GM03348 (cell line): ENCODE measurements around the gene BSG.
A peak's percentile ranks its signal among the peaks of the same experiment; 100 is the strongest.
"Not testable (repeated sequence)": the region's sequence is repeated elsewhere in the genome, so short reads cannot be mapped to it uniquely, and the experiment has no call there.

Experiments
- DNase-seq: peaks from one replicate; pipeline ENCODE4 v3.0.0; 2012; ENCODE audit warnings: low spot score

BSG gene

DNA sequence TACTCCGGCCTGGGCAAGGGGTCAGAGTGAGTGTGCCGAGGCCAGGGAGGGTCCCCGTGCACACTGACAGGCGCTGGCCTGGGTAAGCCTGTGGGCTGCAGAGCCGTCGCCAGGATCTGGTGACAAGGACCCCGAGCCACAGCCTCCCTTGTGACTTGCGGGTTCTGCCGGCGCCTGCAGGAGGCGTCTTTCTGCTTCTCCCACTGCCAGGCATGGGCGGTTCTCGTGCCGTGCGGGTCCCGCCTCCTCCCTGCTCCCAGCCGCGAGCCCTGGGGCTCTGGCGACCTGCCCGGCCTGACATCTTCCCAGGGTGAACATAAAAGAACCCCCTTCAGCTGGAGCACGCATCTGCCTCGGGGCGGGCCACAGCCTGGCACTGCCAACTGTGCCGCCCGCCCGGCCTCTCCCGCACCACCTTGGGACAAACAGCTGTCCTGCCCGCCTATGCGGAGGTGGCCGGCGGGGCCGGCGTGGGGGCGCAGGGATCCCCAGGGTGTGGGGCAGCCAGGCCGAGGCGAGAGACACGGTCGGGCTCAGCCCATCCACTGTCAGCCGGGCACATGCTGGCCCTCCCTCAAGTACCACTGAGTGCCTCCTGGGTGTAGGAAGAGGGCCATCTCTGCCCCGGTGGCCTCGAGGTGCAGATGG, 15.8 kb downstream of the BSG start:
- peak; percentile 87 for DNase-seq

DNA sequence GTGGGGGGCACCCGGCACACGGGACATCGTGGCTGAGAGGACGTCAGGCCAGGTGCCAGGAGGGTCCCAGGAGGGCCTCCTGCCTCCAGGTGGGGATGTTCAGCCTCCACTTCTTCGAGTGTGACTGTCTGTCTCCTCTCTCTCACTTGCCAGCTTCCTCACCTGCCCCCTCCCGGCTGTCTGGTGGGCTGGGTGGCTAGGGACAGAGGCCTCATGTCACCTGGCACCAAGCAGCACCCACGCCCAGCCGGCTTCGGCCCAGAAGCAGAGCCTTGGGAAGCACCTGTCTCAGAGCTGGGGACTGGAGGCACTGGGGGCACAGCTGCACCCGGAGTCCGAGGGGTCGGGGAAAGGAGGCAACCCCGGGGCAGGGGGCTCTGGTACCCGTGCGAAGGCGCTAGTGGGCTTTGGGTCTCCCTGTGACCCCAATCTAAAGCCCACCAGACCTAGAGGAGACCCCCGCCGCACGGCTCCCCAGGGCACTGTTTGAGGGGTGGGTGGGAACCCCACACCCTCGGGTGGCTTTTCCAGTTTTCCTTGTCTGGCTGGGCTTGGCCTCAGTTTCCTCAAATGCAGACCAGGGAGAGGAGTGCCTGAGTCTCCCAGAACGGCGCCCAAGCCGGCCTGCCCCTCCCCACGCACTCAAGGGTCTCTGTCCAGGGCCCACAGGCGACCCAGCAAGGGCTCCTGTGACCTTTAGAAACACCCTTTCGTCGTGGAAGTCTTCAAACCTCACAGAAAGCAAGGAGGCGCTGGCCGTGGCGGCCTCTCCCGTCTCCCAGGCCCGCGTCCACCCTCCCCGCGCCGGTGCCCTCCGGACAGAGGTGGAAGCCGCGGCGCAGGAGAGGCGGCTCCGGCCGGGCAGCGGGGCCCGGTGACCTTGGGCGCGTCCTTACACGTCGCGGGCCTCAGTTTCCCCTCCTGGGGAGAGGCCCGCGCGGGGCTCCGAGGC, 16.6 kb downstream of the BSG start:
- DNase-seq: no peak

DNA sequence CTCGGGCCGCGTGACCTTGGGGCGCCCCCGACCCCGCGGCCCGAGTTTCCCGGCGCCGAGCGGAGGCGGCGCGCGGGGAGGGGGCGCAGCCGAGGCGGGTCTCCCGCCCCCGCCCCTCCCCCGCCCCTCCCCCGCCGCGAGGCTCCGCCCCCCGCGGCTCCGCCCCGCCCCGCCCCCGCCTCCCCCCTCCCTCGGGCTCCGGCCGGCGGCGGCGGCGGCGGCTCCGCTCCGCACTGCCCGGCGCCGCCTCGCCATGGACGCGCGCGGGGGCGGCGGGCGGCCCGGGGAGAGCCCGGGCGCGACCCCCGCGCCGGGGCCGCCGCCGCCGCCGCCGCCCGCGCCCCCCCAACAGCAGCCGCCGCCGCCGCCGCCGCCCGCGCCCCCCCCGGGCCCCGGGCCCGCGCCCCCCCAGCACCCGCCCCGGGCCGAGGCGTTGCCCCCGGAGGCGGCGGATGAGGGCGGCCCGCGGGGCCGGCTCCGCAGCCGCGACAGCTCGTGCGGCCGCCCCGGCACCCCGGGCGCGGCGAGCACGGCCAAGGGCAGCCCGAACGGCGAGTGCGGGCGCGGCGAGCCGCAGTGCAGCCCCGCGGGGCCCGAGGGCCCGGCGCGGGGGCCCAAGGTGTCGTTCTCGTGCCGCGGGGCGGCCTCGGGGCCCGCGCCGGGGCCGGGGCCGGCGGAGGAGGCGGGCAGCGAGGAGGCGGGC, 17.4 kb downstream of the BSG start, which contains the start of gene HCN2:
Gene HCN2 (plus strand): TSS at position 189 of the 703 bp plus-strand sequence. CDS start 65 bp downstream, at position 254.
- peak; percentile 70 for DNase-seq

DNA sequence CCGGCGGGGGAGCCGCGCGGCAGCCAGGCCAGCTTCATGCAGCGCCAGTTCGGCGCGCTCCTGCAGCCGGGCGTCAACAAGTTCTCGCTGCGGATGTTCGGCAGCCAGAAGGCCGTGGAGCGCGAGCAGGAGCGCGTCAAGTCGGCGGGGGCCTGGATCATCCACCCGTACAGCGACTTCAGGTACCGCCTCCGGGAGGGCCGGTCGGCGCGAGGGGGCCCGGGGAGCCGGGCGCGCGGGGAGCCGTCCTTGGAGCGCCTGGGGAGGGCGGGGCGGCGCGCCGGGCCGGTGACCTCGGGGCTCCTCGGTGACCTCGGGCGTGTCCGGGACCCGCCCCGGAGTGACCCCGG, 18.0 kb downstream of the BSG start:
- DNase-seq: no peak

DNA sequence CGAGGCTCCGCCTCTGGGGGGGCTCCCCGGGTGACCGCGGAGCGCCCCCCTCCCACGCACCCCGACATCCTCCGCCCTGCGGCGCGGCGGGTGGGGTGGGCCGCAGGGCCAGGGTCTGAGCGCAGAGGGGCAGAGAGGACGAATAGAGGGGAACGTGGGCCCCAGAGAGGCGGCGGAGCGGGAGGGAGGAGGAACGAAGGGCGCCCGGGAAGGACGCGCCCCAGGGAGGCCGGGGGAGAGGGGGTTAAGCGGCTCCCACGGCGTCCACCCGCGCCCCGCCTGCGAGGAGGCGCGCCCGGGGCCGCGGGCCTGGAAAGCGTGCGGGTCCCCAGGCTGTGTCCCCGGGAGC, 18.3 kb downstream of the BSG start:
- DNase-seq: no peak

DNA sequence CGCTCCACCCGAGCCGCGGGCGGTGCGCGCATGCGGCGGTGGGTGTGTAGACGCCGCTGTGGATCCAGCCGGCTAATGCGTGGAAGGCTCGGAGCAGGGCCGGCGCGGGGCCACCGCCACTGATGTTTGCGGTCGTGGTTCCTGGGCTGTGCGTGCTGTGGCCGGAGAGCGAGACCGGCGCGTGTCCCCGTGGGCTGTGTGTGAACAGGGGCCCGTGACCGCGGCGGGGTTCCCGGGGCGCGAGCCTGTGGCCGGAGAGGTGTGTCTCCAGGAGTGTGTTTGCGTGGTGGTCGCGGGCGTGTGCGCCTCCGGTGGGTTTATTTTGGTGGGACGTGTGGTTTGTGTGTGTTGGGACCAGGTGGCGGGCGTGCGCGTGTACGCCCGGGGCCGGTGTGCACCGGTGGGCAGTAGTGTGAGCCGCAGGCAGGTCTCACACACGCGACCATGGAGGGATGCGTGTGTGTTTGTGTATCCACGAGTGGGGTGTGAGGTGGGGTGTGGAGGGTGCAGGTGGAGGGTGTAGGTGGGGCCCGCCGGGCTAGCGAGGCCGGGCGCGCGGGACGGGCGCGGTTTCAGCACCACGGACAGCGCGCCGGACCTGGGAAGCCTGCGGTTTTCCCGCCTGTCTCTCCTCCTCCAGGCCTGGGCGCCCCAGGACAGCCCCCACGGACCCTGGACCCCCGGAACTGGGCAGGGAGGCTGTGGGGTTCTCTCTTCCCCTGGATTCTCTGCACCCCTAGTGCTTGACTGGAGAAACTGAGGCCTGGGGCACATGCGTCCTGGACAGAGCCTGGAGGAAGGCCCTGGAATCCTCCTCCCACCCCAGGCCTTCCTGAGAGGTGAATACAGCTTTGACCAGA, 18.9 kb downstream of the BSG start:
- peak; percentile 72 for DNase-seq

DNA sequence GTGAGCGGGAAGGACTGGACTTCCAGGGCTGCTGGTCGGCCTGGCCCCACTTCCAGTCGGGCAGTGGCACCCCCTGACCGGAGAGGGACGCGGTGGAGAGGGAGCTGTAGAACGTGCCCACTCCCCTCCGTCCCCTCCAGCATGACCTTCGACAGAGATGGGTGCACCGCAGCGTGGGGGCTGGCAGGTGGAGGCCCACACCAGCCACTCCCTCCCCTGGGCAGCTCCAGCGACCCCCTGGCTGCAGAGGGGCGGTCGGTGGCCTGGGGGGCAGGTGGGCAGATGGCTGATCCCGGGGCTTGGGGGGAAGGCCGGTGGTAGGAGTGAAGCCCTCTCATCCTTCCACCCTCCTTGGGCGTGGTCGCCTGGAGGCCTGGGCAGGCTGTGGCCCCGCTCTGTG, 19.7 kb downstream of the BSG start:
- no peak for DNase-seq

DNA sequence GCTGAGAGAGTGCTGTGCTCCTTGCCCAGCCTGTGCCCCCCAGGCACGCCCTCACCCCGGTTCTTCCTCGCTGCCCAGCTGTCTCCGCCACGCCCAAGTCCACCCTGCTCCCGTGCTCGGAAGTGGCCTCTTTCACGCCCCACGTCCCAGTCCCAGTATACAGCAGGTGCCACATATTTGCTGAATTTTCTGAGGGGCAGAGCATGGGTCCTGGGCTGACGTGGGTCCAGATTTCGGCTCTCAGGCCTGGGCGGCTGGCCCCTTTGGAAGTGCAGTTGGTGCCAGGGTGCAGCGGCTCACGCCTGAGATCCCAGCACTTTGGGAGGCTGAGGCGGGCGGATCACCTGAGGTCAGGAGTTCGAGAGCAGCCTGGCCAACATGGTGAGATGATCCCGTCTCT, 20.7 kb downstream of the BSG start:
- DNase-seq: no peak

DNA sequence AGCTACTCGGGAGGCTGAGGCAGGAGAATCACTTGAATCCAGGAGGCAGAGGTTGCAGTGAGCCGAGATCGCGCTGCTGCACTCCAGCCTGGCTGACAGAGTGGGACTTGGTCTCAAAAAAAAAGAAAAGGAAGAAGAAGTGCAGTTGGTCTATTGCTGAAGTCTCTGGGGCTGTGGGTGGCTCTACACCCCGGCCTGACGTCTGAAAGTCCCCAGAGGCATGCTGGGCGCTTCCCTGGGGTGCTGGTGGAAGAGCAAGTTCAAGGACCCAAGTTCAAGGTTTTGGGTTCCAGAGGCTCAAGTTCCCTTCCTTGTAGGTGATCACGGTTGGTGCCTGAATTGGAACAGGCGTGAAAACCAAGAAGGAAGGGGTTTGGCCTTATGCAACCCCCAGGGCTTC, 21.1 kb downstream of the BSG start:
- DNase-seq: no peak

DNA sequence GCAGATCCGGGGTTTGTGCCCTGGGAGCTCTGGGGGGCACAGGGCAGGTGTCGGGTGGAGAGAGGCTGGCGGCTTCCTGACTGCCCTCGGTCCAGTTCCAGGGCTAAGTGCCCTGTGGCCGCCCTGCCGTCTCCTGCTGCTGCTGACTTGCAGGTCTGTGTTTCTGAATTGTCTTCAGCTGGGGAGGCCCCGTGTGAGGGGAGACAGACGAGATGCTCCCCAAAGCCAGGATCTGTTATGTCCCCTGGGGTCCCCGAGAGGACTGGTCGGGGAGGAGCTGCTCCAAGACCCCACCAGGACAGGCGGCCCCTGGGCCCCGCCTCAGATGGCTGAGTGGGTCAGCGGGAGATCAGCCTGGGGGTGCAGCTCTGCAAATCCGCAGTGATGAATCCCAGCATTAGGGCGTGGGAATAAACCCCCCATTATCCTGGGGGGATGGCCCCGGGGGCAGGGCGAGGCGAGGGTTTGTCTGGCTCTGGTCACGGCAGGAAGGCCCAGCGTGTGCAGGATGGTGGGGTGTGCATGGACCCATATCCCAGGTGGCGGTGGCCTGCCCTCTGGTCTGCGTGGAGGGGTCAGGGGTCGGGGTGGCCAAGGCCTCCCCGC, 22.0 kb downstream of the BSG start:
- no peak for DNase-seq

DNA sequence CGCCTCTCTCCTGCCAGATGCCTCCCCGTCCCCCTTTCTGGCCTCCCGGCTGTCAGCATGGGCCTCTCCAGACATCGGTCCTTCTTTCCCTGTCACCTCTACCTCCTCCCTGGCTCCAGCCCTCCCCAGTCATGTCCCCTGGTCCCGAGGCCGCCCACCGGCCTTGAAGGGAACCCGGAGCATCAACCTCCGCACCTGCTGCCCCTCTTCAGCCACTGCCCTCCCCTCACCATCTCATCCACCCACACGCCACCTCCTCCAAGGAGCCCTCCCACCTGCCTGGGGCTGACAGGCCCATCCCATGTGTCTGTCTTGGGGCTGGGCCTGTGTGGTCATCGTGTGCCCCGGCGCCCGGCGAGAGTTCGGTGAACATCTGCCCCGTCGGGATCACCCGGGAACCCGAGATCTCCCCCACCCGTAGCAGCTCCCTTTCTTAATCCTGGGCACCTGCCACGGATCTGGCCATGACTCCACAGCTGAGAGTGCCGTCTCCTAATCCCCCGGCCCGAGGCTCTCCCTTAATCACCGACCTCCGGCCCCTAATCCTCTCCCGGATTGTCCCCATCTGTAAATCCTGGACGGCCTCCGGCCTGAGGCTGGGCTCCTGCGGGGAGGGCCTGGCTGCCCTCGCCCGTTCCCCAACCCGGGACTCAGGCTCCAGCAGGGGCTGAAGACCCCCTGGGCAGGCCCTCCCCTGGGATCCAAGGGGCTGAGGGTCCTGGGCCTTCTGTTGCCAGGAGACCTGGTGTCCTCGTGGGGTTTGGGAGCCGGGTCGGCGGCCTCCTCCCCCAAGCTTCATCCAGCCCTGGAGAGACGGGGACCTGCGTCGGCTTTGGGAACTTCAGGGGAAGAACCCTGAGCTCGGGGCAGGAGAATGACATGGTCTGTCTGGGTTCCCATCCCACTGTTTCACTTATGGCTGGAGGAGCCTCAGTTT, 23.2 kb downstream of the BSG start:
- no peak for DNase-seq

DNA sequence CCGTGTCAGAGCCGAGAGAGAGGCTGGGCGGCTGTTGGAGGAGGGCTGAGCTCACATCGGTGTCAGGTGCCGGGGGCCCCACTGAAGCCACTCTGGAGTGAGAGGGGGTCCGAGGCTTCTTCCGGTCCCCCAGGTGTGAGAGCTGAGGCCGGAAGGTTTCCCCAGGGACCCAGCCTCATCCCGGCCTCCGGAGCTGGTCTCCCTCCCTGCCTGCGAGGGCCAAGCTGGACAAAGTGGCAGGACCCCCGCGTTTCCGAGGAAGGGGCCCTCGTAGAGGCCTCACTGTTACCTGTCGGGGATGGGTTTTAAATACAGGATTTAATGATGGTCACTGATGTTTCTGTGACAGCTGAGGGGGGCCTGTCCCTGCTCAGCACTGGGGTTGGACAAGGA, 23.9 kb downstream of the BSG start:
- no peak for DNase-seq

DNA sequence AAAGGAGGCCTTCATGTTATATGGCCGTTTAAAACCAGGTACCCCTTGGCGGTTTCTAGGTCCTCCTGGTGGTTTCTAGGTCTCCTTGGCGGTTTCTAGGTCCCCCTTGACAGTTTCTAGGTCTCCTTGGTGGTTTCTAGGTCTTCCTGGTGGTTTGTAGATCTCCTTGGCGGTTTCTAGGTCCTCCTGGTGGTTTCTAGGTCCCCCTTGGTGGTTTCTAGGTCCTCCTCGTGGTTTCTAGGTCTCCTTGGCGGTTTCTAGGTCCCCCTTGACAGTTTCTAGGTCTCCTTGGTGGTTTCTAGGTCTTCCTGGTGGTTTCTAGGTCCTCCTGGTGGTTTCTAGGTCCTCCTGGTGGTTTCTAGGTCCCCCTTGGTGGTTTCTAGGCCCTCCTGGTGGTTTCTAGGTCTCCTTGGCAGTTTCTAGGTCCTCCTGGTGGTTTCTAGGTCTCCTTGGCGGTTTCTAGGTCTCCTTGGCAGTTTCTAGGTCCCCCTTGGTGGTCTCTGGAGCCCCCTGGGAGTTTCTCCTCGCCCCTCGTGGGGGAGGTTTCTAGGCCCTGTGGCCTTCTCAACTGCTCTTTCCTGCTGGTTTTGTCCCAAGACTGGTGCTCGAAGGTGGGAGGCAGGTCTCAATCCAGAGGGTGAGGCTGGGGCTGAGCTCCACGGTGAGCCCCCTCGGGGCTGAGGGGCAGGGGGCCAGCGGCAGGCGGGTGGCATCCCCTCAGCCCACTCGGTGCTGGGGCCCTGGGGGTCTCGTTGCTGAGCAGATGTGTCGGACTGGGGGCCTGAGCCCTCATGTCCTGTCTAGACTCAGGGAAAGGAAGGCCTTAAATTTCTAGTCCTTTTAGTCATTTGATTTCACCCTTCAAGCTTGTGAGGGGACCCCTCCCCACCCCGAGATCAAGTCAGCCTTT, 25.3 kb downstream of the BSG start:
- DNase-seq: no peak

DNA sequence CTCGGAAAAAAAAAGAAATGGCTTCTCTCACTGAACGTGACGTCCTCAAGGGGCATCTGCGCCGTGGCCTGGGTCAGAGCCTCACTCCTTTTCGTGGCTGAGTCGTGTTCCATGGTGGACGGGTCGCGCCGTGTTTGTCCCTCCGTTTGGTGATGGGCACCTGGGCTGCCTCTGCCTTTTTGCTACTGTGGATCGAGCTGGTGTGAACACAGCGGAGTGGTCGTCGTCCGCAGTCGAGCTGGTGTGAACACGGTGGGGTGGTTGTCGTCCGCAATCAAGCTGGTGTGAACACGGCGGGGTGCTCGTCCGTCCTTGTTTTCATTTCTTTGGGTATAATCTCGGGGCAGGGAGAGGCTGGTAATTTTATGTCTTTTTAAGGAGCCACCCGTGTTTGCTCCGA, 28.9 kb downstream of the BSG start:
- DNase-seq: no peak

DNA sequence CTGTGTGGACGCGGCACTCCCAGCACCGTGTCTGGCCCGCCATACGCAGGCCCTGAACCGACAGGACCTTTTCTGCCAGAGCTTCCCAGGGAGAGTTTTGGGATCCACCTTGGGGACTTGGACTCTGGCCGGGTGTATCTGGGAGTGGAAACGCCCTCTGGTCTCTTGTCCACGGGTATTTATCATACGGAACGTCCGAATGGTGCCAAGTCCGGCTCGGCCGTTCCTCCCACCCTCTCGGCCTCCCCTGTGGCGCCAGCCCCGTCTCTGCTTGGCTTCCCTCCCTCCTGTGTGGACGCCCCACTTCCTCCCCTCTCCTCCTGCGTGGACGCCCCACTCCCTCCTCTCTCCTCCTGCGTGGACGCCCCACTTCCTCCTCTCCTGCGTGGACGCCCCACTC, 29.4 kb downstream of the BSG start:
- no peak for DNase-seq

DNA sequence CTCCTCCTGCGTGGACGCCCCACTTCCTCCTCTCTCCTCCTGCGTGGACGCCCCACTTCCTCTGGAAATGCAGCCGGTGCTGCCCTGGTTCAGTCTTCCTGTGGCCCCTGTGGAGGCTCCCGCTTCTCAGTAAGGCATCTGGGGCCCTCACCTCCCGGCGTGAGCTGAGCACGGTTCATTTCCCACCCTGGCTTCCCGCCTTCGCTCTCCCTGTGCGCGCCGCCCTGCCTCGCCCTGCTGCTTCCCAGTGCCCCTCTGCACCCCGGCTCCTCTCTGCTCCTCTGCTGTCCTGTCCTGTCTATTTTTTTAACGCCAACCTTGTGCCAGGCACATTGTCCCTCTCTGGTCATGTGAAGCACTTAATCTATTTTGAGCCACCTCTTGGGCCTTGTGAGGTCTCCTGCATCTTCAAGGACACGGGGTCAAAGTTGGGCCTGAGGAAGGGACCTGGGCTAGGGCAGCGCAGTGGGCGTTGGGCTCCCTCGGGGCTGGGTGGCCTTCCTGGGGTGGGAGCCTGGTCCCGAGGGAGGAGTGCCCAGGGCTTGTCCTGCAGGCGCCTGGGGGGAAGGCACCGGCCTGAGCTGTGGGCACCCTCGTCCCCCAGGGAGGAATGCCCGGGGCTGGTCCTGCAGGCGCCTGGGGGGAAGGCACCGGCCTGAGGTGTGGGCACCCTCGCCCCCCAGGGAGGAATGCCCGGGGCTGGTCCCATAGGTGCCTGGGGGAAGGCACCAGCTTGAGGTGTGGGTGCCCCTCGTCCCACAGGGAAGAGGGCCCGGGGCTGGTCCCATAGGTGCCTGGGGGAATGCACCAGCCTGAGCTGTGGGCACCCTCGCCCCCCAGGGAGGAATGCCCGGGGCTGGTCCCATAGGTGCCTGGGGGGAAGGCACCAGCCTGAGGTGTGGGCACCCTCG, 30.2 kb downstream of the BSG start:
- DNase-seq: no peak

DNA sequence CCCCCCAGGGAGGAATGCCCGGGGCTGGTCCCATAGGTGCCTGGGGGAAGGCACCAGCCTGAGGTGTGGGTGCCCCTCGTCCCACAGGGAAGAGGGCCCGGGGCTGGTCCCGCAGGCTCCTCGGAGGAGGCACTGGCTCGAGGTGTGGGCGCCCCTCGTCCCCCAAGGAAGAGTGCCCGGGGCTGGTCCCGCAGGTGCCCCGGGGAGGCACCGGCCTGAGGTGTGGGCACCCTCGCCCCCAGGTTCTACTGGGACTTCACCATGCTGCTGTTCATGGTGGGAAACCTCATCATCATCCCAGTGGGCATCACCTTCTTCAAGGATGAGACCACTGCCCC, 30.9 kb downstream of the BSG start:
- not testable (repeated sequence) for DNase-seq

DNA sequence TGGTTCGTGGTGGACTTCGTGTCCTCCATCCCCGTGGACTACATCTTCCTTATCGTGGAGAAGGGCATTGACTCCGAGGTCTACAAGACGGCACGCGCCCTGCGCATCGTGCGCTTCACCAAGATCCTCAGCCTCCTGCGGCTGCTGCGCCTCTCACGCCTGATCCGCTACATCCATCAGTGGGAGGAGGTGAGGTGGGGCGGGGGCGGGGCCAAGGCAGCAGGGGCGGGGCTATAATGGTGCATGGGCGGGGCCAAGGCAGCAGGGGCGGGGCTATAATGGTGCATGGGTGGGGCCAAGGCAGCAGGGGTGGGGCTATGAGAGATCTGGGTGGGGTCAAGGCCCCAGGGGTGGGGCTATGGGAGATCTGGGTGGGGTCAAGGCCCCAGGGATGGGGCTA, 31.4 kb downstream of the BSG start:
- DNase-seq: not testable (repeated sequence)
